HCT116 (cell line): ENCODE results near the gene POU2AF1. TPM values are rescaled to one million over a fixed set of nuclear protein-coding genes. Genes with fewer than 3 reads are reported as not detected.

Experiments
- ATAC-seq: fragments of 200-7000 bp; cut with Tn5 transposase; 2 replicates; pipeline ENCODE4 v1.9.1; 2020; ENCODE audit warnings: mild to moderate bottlenecking, moderate library complexity
- BruUV-seq: library from RNA; stranded (reverse); fragments of 400-500 nt; replicated peaks from 2 replicates; lab custom pipeline; 2021; lab: Mats Ljungman, UMichigan
- CTCF ChIA-PET: fragments of 300-600 bp; sonication (Branson Sonifier 250); formaldehyde crosslinking; loops from one replicate; lab custom pipeline; 2021; ENCODE audit warnings: antibody characterized with exemption; lab: Charles Lee
- POLR2A ChIA-PET: fragments of 300-600, 350-600 bp; sonication (Branson Sonifier 250); formaldehyde crosslinking; loops from one replicate; lab custom pipeline; 2021; ENCODE audit warnings: antibody characterized with exemption; lab: Charles Lee
- RAD21 ChIA-PET, 2 experiments: fragments of 300-600 bp; sonication (Branson Sonifier 250); formaldehyde crosslinking; loops; one replicate each; lab custom pipeline; 2023; ENCODE audit warnings: low total read pairs in 2 of 2; ENCODE audit not compliant: uncharacterized antibody in 2 of 2, unreplicated experiment in 2 of 2, low non-redundant PET in 1 of 2; lab: Charles Lee
- DNase-seq: peaks from one replicate; pipeline ENCODE4 v3.0.0-alpha.2; 2010; ENCODE audit warnings: low read depth, low spot score
- H2AFZ ChIP-seq: fragments of 200-600 bp; shearing (Covaris generic), sonication (generic); 2 replicates; pipeline ENCODE4 v1.6.1; 2017; ENCODE audit warnings: low read depth, mixed run types, mixed read lengths, antibody characterized with exemption, low read length; ENCODE audit not compliant: poor library complexity, severe bottlenecking
- H3K27ac ChIP-seq: 2 replicates; pipeline ENCODE4 v1.5.1; 2012; ENCODE audit warnings: low read depth, low read length
- H3K27me3 ChIP-seq: fragments of 200-600 bp; sonication (generic); 2 replicates; pipeline ENCODE4 v1.6.1; 2016; ENCODE audit warnings: mixed run types, low read length, mixed read lengths; ENCODE audit not compliant: insufficient read depth
- H3K36me3 ChIP-seq, 2 experiments: fragments of 200-500 bp in 1 of 2; fragments of 200-600 bp in 1 of 2; sonication (Bioruptor generic) in 1 of 2; sonication (generic) in 1 of 2; 2 replicates each; pipeline versions ENCODE4 v1.5.1 to v1.6.1; 2014 to 2016; ENCODE audit warnings: low read length in 2 of 2, inconsistent platforms in 1 of 2, mixed read lengths in 1 of 2, mixed run types in 1 of 2; ENCODE audit not compliant: insufficient read depth in 2 of 2, control insufficient read depth in 1 of 2
- H3K4me1 ChIP-seq, 2 experiments: fragments of 200-600 bp in 1 of 2; sonication (generic) in 1 of 2; 2 replicates each; pipeline versions ENCODE4 v1.5.1 to v1.6.1; 2012 to 2017; ENCODE audit warnings: low read length in 2 of 2, inconsistent platforms in 1 of 2, mild to moderate bottlenecking in 1 of 2, mixed read lengths in 1 of 2, mixed run types in 1 of 2, moderate library complexity in 1 of 2; ENCODE audit not compliant: insufficient read depth in 2 of 2, control insufficient read depth in 1 of 2
- H3K4me2 ChIP-seq: fragments of 200-600 bp; sonication (generic); 2 replicates; pipeline ENCODE4 v1.6.1; 2017; ENCODE audit warnings: mixed run types, low read length, mixed read lengths
- H3K4me3 ChIP-seq, 2 experiments: fragments of 200-600 bp in 1 of 2; sonication (generic) in 1 of 2; replicated peaks in 1 of 2; 2 replicates each; pipeline ENCODE4 v1.5.1; 2011 to 2016; ENCODE audit warnings: low read length in 2 of 2, control low read depth in 1 of 2, low read depth in 1 of 2, mild to moderate bottlenecking in 1 of 2, mixed read lengths in 1 of 2, mixed run types in 1 of 2
- H3K79me2 ChIP-seq: fragments of 200-600 bp; sonication (generic); 2 replicates; pipeline ENCODE4 v1.6.1; 2017; ENCODE audit warnings: mild to moderate bottlenecking, mixed run types, low read length, moderate library complexity, mixed read lengths; ENCODE audit not compliant: insufficient read depth
- H3K9ac ChIP-seq: fragments of 200-600 bp; sonication (generic); 2 replicates; pipeline ENCODE4 v1.6.1; 2016; ENCODE audit warnings: low read length, mixed read lengths
- H3K9me2 ChIP-seq: fragments of 200-600 bp; sonication (generic), shearing (Covaris generic); 2 replicates; pipeline ENCODE4 v1.6.1; 2017; ENCODE audit warnings: mixed run types, mild to moderate bottlenecking, moderate library complexity; ENCODE audit not compliant: insufficient read depth
- H3K9me3 ChIP-seq, 2 experiments: fragments of 200-500 bp in 1 of 2; fragments of 200-600 bp in 1 of 2; sonication (Bioruptor generic) in 1 of 2; sonication (generic) in 1 of 2; 2 replicates each; pipeline ENCODE4 v1.6.1; 2014 to 2017; ENCODE audit warnings: low read length in 2 of 2, mixed read lengths in 2 of 2, inconsistent platforms in 1 of 2, low read depth in 1 of 2, mild to moderate bottlenecking in 1 of 2, mixed run types in 1 of 2, moderate library complexity in 1 of 2; ENCODE audit not compliant: control insufficient read depth in 1 of 2, insufficient read depth in 1 of 2
- H4K20me1 ChIP-seq: fragments of 200-600 bp; sonication (generic), shearing (Covaris generic); 2 replicates; pipeline ENCODE4 v1.6.1; 2017; ENCODE audit warnings: mixed run types, mild to moderate bottlenecking, moderate library complexity; ENCODE audit not compliant: insufficient read depth
- CBX3 ChIP-seq: IDR thresholded peaks from 2 replicates; pipeline ENCODE4 v1.6.1; 2012; ENCODE audit warnings: low read depth
- CEBPB ChIP-seq: IDR thresholded peaks from 2 replicates; pipeline ENCODE4 v1.6.1; 2012; ENCODE audit warnings: low read depth
- EGR1 ChIP-seq: IDR thresholded peaks from 2 replicates; pipeline ENCODE4 v1.6.1; 2012; ENCODE audit warnings: low read depth
- ELF1 ChIP-seq: IDR thresholded peaks from 2 replicates; pipeline ENCODE4 v1.6.1; 2012; ENCODE audit warnings: low read depth, borderline replicate concordance
- FOSL1 ChIP-seq: IDR thresholded peaks from 2 replicates; pipeline ENCODE4 v1.6.1; 2012; ENCODE audit warnings: low read depth
- POLR2A ChIP-seq: IDR thresholded peaks from 2 replicates; pipeline ENCODE4 v1.7.0; 2011; ENCODE audit warnings: borderline replicate concordance; ENCODE audit not compliant: insufficient read depth, insufficient read length; ENCODE audit errors: extremely low read depth
- POLR2AphosphoS5 ChIP-seq: IDR thresholded peaks from 2 replicates; pipeline ENCODE4 v1.6.1; 2011; ENCODE audit warnings: mild to moderate bottlenecking, low read depth, low read length, moderate library complexity
- SIN3A ChIP-seq: IDR thresholded peaks from 2 replicates; pipeline ENCODE4 v1.6.1; 2012; ENCODE audit warnings: low read depth
- SP1 ChIP-seq: IDR thresholded peaks from 2 replicates; pipeline ENCODE4 v1.6.1; 2012; ENCODE audit warnings: low read depth
- SRF ChIP-seq: IDR thresholded peaks from 2 replicates; pipeline ENCODE4 v1.6.1; 2012; ENCODE audit warnings: low read depth
- TCF7L2 ChIP-seq: IDR thresholded peaks from 2 replicates; pipeline ENCODE4 v1.7.0; 2011; ENCODE audit warnings: borderline replicate concordance, inconsistent platforms; ENCODE audit not compliant: insufficient read depth, insufficient read length; ENCODE audit errors: extremely low read depth
- YY1 ChIP-seq: IDR thresholded peaks from 2 replicates; pipeline ENCODE4 v1.6.1; 2011; ENCODE audit warnings: low read length, low read depth, moderate library complexity, mild to moderate bottlenecking; ENCODE audit not compliant: insufficient replicate concordance; ENCODE audit errors: extremely low read depth
- ZFX ChIP-seq: fragments of 450-650 bp; IDR thresholded peaks from 2 replicates; pipeline ENCODE4 v1.6.1; 2017
- ZNF274 ChIP-seq: fragments of 200-500 bp; sonication (Bioruptor generic); IDR thresholded peaks from 2 replicates; pipeline ENCODE4 v1.6.1; 2014; ENCODE audit warnings: mild to moderate bottlenecking, low read depth, low read length, inconsistent platforms
- intact Hi-C: fragments of 100-400 bp; cut with micrococcal nuclease; formaldehyde crosslinking; loops from 2 replicates; pipeline ENCODE4 v1.10.0; 2022
- total RNA-seq: library from RNA; stranded (reverse); gene quantifications from one replicate; pipeline ENCODE4 v1.2.1, GENCODE V29; 2021; ENCODE audit not compliant: unreplicated experiment
- TF ChIP-seq, protein P1 (sequence below): IDR thresholded peaks from 2 replicates; pipeline ENCODE4 v1.6.1; 2012
- TF ChIP-seq, protein P2 (sequence below): IDR thresholded peaks from 2 replicates; pipeline ENCODE4 v1.6.1; 2011; ENCODE audit warnings: mild to moderate bottlenecking, low read length, moderate library complexity; ENCODE audit not compliant: insufficient replicate concordance; ENCODE audit errors: extremely low read depth
- TF ChIP-seq, protein P3 (sequence below): IDR thresholded peaks from 2 replicates; pipeline ENCODE4 v1.6.1; 2012
- TF ChIP-seq, protein P4 (sequence below): IDR thresholded peaks from 2 replicates; pipeline ENCODE4 v1.6.1; 2012; ENCODE audit warnings: low read depth
- TF ChIP-seq, protein P5 (sequence below), 3 experiments: fragments of 200-600 bp in 1 of 3; sonication (generic) in 1 of 3; IDR thresholded peaks in 2 of 3; conservative IDR thresholded peaks in 1 of 3; 2 replicates each; pipeline ENCODE4 v1.5.1; 2012 to 2017; ENCODE audit warnings: low read depth in 2 of 3, low read length in 2 of 3, antibody characterized with exemption in 1 of 3, borderline replicate concordance in 1 of 3, control low read depth in 1 of 3, mild to moderate bottlenecking in 1 of 3, mixed read lengths in 1 of 3, mixed run types in 1 of 3, moderate library complexity in 1 of 3; ENCODE audit not compliant: insufficient read depth in 1 of 3

Gene POU2AF1
- total RNA-seq, 1 experiment from 2014 or later = 0.17 TPM

DNA sequence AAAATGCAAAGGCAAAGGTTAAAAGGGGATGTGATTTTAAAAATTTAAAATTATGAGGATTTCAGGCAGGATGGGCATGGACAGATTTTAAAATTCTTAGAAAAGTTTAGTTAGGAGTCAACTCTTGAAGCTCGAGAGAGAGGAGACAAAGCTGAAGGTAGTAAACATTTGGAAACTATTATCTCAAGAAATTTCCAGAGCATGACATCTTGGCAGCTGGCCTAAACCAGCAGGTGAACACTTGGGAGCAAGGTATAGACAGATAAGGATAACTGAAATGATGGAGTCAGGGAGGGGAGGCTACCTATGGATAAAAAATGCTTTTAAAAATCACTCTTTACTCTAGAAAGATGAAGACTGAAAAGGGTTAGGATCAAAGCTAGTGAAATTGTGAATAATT lies 67.0 kb downstream of the POU2AF1 start (continued):
- TF ChIP-seq ZNF274 = no peak

DNA sequence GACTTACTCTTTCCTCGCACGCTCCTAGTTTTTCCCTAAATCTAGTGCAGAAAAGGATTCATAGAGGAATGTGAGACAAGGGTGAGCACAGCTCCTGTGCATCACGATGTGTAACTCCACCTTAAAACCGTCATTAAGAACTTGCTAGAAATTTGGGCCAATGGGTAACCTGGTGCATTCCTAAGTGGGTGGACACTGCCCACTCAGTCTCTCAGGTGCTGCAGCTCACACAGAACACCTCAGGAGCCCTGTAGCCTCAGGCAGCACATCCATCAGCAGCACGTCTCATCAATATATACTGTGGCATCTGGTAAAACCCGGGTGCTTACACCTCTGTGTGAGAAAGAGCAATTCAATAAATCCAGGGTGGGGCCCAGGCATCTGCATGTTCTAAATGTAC lies 68.4 kb downstream of the POU2AF1 start:
- TF ChIP-seq CEBPB (no peak), EGR1 (no peak), POLR2A (no peak), FOSL1 (no peak), YY1 (no peak), ZFX (no peak), ZNF274 (no peak), ELF1 (no peak), CBX3 (no peak), TCF7L2 (no peak), SRF (no peak), SP1 (no peak), POLR2AphosphoS5 (no peak), SIN3A (no peak)
- TF ChIP-seq, protein P1, sequence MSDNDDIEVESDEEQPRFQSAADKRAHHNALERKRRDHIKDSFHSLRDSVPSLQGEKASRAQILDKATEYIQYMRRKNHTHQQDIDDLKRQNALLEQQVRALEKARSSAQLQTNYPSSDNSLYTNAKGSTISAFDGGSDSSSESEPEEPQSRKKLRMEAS = no peak
- TF ChIP-seq, protein P2, sequence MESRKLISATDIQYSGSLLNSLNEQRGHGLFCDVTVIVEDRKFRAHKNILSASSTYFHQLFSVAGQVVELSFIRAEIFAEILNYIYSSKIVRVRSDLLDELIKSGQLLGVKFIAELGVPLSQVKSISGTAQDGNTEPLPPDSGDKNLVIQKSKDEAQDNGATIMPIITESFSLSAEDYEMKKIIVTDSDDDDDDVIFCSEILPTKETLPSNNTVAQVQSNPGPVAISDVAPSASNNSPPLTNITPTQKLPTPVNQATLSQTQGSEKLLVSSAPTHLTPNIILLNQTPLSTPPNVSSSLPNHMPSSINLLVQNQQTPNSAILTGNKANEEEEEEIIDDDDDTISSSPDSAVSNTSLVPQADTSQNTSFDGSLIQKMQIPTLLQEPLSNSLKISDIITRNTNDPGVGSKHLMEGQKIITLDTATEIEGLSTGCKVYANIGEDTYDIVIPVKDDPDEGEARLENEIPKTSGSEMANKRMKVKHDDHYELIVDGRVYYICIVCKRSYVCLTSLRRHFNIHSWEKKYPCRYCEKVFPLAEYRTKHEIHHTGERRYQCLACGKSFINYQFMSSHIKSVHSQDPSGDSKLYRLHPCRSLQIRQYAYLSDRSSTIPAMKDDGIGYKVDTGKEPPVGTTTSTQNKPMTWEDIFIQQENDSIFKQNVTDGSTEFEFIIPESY = no peak
- TF ChIP-seq, protein P3, sequence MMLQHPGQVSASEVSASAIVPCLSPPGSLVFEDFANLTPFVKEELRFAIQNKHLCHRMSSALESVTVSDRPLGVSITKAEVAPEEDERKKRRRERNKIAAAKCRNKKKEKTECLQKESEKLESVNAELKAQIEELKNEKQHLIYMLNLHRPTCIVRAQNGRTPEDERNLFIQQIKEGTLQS = no peak
- TF ChIP-seq, protein P4, sequence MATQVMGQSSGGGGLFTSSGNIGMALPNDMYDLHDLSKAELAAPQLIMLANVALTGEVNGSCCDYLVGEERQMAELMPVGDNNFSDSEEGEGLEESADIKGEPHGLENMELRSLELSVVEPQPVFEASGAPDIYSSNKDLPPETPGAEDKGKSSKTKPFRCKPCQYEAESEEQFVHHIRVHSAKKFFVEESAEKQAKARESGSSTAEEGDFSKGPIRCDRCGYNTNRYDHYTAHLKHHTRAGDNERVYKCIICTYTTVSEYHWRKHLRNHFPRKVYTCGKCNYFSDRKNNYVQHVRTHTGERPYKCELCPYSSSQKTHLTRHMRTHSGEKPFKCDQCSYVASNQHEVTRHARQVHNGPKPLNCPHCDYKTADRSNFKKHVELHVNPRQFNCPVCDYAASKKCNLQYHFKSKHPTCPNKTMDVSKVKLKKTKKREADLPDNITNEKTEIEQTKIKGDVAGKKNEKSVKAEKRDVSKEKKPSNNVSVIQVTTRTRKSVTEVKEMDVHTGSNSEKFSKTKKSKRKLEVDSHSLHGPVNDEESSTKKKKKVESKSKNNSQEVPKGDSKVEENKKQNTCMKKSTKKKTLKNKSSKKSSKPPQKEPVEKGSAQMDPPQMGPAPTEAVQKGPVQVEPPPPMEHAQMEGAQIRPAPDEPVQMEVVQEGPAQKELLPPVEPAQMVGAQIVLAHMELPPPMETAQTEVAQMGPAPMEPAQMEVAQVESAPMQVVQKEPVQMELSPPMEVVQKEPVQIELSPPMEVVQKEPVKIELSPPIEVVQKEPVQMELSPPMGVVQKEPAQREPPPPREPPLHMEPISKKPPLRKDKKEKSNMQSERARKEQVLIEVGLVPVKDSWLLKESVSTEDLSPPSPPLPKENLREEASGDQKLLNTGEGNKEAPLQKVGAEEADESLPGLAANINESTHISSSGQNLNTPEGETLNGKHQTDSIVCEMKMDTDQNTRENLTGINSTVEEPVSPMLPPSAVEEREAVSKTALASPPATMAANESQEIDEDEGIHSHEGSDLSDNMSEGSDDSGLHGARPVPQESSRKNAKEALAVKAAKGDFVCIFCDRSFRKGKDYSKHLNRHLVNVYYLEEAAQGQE = no peak
- TF ChIP-seq, protein P5, sequence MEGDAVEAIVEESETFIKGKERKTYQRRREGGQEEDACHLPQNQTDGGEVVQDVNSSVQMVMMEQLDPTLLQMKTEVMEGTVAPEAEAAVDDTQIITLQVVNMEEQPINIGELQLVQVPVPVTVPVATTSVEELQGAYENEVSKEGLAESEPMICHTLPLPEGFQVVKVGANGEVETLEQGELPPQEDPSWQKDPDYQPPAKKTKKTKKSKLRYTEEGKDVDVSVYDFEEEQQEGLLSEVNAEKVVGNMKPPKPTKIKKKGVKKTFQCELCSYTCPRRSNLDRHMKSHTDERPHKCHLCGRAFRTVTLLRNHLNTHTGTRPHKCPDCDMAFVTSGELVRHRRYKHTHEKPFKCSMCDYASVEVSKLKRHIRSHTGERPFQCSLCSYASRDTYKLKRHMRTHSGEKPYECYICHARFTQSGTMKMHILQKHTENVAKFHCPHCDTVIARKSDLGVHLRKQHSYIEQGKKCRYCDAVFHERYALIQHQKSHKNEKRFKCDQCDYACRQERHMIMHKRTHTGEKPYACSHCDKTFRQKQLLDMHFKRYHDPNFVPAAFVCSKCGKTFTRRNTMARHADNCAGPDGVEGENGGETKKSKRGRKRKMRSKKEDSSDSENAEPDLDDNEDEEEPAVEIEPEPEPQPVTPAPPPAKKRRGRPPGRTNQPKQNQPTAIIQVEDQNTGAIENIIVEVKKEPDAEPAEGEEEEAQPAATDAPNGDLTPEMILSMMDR (IDR thresholded peaks at IDR 0.05 in 2 of 3, conservative IDR thresholded peaks at IDR 0.05 in 1 of 3; ENCODE audit: borderline replicate concordance in 1 of 3, insufficient read depth in 1 of 3, low read depth in 2 of 3, low read length in 2 of 3) = no peak
- TF ChIP-seq, all 23 proteins: peak for 0
- BruUV-seq = no TSS peak
- Histone ChIP-seq H3K27me3 (peaks cover 35% of the 10 kb centered on the region), H3K4me3 (no peak overlapping the region), H3K4me2 (no peak overlapping the region), H3K36me3 (no peaks in the 10 kb centered on the region), H3K27ac (no peak overlapping the region), H3K79me2 (no peaks in the 10 kb centered on the region), H2AFZ (no peak overlapping the region), H3K9me3 (no peaks in the 10 kb centered on the region), H3K9me2 (no peaks in the 10 kb centered on the region), H4K20me1 (no peaks in the 10 kb centered on the region), H3K4me1 (no peaks in the 10 kb centered on the region; a peak in 1 of 4 replicates), H3K9ac (no peak overlapping the region)
- ChIA-PET RAD21 (no interaction called here), POLR2A (no interaction called here), CTCF (interaction anchor here (2.8 kb wide), 1 partner anchor 112 kb away, joined by 6 read pairs; no protein-coding TSS in a partner anchor)
- no peak for DNase-seq
- intact Hi-C loops = no loop called here
- ATAC-seq = no peak
